OCI-LY1 (cell line): ENCODE measurements around the gene JAKMIP1.

Source experiments
- H2AFZ ChIP-seq: fragments of 200-600 bp; sonication (generic), shearing (Covaris generic); 2 replicates; pipeline ENCODE4 v1.6.0; 2014; ENCODE audit warnings: antibody characterized with exemption, mild to moderate bottlenecking, low read length
- H3F3A ChIP-seq: fragments of 200-600 bp; sonication (generic), shearing (Covaris generic); 2 replicates; pipeline ENCODE4 v1.6.0; 2014; ENCODE audit warnings: mild to moderate bottlenecking, antibody characterized with exemption, low read length, moderate library complexity; ENCODE audit not compliant: insufficient read depth
- H3K27ac ChIP-seq: fragments of 200-600 bp; sonication (generic); 2 replicates; pipeline ENCODE4 v1.5.1; 2014; ENCODE audit warnings: low read length, mixed run types, mild to moderate bottlenecking, low read depth; ENCODE audit not compliant: poor library complexity, severe bottlenecking
- H3K27me3 ChIP-seq: fragments of 200-600 bp; sonication (generic); 2 replicates; pipeline ENCODE4 v1.6.0; 2014; ENCODE audit warnings: antibody characterized with exemption, mild to moderate bottlenecking, low read length, moderate library complexity; ENCODE audit not compliant: insufficient read depth
- H3K36me3 ChIP-seq: fragments of 200-600 bp; sonication (generic); 2 replicates; pipeline ENCODE4 v1.6.1; 2014; ENCODE audit warnings: mild to moderate bottlenecking, antibody characterized with exemption, low read length, moderate library complexity, mixed read lengths; ENCODE audit not compliant: insufficient read depth
- H3K4me1 ChIP-seq: fragments of 200-600 bp; sonication (generic); 2 replicates; pipeline ENCODE4 v1.5.1; 2014; ENCODE audit warnings: mild to moderate bottlenecking, low read length, moderate library complexity; ENCODE audit not compliant: insufficient read depth, severe bottlenecking
- H3K4me2 ChIP-seq: fragments of 200-600 bp; sonication (generic), shearing (Covaris generic); 2 replicates; pipeline ENCODE4 v1.6.1; 2014; ENCODE audit warnings: low read length
- H3K4me3 ChIP-seq: fragments of 200-600 bp; sonication (generic); 2 replicates; pipeline ENCODE4 v1.5.1; 2014; ENCODE audit warnings: low read length, low read depth, mild to moderate bottlenecking, mixed read lengths; ENCODE audit not compliant: poor library complexity, severe bottlenecking
- H3K79me2 ChIP-seq: fragments of 200-600 bp; shearing (Covaris generic); 2 replicates; pipeline ENCODE4 v1.6.1; 2016; ENCODE audit warnings: mixed run types, low read length, mixed read lengths; ENCODE audit not compliant: insufficient read depth
- H3K9ac ChIP-seq: fragments of 200-600 bp; sonication (generic), shearing (Covaris generic); 2 replicates; pipeline ENCODE4 v1.6.1; 2014; ENCODE audit warnings: mild to moderate bottlenecking, low read length, mixed read lengths
- H3K9me2 ChIP-seq: fragments of 200-600 bp; sonication (generic), shearing (Covaris generic); 2 replicates; pipeline ENCODE4 v1.6.1; 2014; ENCODE audit warnings: low read depth, mild to moderate bottlenecking, low read length, mixed read lengths
- H3K9me3 ChIP-seq: fragments of 200-600 bp; shearing (Covaris generic); 2 replicates; pipeline ENCODE4 v1.6.1; 2014; ENCODE audit warnings: low read length, mixed read lengths
- H4K20me1 ChIP-seq: fragments of 200-600 bp; sonication (generic), shearing (Covaris generic); 2 replicates; pipeline ENCODE4 v1.6.0; 2016; ENCODE audit warnings: mild to moderate bottlenecking, low read length; ENCODE audit not compliant: insufficient read depth
- EZH2 ChIP-seq: fragments of 200-600 bp; sonication (generic), shearing (Covaris generic); IDR thresholded peaks from 2 replicates; pipeline ENCODE4 v1.8.0; 2017; ENCODE audit warnings: borderline replicate concordance, mixed run types, mild to moderate bottlenecking, antibody characterized with exemption, low read length, moderate library complexity, mixed read lengths
- TF ChIP-seq, protein P1 (sequence below): fragments of 200-600 bp; sonication (generic), shearing (Covaris generic); IDR thresholded peaks from 2 replicates; pipeline ENCODE4 v1.5.1; 2017; ENCODE audit warnings: mild to moderate bottlenecking, antibody characterized with exemption, low read length, moderate library complexity, mixed read lengths

Gene JAKMIP1

DNA sequence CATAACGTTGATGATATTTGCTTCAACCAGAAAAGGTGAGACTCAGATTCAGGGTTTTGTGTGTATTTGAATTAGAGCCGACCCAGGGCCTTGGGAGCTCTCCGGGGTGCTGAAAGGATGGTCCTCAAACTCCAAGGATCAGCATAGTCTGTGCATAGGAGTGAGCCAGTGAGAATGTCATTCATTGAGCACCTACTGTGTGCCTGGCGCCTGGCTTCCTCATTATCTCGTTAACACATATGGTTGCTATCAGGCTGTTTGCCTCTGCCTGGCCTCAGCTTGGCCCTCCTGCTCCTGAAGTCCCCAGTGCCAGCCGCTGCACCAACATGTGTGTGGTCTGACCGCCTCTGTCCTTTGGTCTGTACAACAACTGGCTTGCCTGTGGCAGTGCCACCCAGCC lies 25.1 kb upstream of the JAKMIP1 start:
- Histone ChIP-seq H3K9me3 (no peaks in the 10 kb centered on the region), H3F3A (no peaks in the 10 kb centered on the region), H3K27me3 (no peaks in the 10 kb centered on the region), H4K20me1 (no peaks in the 10 kb centered on the region), H3K4me3 (no peak overlapping the region), H2AFZ (no peak overlapping the region), H3K79me2 (no peaks in the 10 kb centered on the region), H3K4me1 (no peaks in the 10 kb centered on the region), H3K9me2 (no peaks in the 10 kb centered on the region), H3K9ac (no peak overlapping the region), H3K27ac (no peak overlapping the region), H3K4me2 (no peak overlapping the region), H3K36me3 (no peaks in the 10 kb centered on the region)
- TF ChIP-seq, protein P1, sequence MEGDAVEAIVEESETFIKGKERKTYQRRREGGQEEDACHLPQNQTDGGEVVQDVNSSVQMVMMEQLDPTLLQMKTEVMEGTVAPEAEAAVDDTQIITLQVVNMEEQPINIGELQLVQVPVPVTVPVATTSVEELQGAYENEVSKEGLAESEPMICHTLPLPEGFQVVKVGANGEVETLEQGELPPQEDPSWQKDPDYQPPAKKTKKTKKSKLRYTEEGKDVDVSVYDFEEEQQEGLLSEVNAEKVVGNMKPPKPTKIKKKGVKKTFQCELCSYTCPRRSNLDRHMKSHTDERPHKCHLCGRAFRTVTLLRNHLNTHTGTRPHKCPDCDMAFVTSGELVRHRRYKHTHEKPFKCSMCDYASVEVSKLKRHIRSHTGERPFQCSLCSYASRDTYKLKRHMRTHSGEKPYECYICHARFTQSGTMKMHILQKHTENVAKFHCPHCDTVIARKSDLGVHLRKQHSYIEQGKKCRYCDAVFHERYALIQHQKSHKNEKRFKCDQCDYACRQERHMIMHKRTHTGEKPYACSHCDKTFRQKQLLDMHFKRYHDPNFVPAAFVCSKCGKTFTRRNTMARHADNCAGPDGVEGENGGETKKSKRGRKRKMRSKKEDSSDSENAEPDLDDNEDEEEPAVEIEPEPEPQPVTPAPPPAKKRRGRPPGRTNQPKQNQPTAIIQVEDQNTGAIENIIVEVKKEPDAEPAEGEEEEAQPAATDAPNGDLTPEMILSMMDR, result no peak
- no peak for TF ChIP-seq EZH2

DNA sequence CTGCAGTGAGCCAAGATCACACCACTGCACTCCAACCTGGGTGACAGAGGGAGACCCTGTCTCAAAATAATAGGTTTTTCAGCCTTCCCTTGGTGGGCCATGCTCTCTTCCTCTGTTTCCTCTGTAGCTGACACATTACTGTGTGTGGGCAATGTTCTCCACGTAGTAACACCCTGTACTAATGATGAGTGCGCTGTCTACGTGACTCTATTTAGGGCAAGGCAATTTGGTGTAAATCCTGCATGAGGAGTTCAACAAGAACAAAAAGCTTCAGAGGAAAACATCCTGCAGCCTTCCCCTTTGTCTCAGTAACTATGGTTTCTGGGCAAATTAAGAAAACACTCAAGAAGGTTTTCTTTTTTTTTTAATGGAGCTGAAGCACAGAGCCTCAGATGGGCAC lies 24.4 kb upstream of the JAKMIP1 start:
- H3K36me3 ChIP-seq, result no peaks in the 10 kb centered on the region
- no peaks in the 10 kb centered on the region for H3K9me3 ChIP-seq

DNA sequence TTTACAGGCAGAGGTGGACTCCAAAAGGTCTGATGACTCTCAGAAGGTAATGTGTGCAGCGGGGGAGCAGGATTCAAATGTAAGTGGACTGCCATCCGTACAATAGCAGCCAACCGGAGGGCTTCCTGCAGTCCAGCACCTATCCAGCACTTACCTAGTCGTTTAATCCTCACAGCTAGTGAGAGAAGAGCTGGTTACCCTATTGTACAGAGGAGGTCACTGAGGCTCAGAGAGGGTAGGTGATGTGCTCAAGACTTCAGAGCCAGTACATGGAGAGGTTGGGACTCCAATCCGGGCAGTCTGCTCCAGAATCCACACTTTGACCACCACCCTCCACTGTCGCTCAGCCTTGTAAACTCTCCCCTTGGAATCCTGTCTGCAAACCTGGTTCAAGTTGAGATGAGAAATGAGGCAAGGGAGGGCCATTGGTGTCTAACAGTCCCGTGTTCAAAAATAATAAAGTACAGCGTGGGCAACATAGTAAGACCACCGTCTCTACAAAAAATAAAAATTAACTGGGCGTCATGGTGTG lies 22.5 kb upstream of the JAKMIP1 start:
- Histone ChIP-seq H3K4me1 (no peaks in the 10 kb centered on the region), H3K27ac (no peak overlapping the region), H3K9ac (no peak overlapping the region), H3K27me3 (no peaks in the 10 kb centered on the region), H4K20me1 (no peaks in the 10 kb centered on the region), H2AFZ (no peak overlapping the region), H3K9me2 (no peaks in the 10 kb centered on the region), H3K36me3 (no peaks in the 10 kb centered on the region), H3K4me3 (no peak overlapping the region), H3F3A (no peaks in the 10 kb centered on the region), H3K4me2 (no peak overlapping the region), H3K79me2 (no peaks in the 10 kb centered on the region), H3K9me3 (no peaks in the 10 kb centered on the region)
- TF ChIP-seq, protein P1, result no peak

More for the DNA sequence above, 24.4 kb upstream of the JAKMIP1 start:
- no peak overlapping the region for H3K4me2 ChIP-seq
- H3K79me2 ChIP-seq, result no peaks in the 10 kb centered on the region
- no peaks in the 10 kb centered on the region for H3K9me2 ChIP-seq
- H4K20me1 ChIP-seq, result no peaks in the 10 kb centered on the region
- H3K4me1 ChIP-seq, result no peaks in the 10 kb centered on the region
- no peaks in the 10 kb centered on the region for H3K27me3 ChIP-seq
- no peak overlapping the region for H3K27ac ChIP-seq
- H3K9ac ChIP-seq, result no peak overlapping the region
- no peak overlapping the region for H2AFZ ChIP-seq
- H3K4me3 ChIP-seq, result no peak overlapping the region
- no peaks in the 10 kb centered on the region for H3F3A ChIP-seq
- TF ChIP-seq, protein P1, result no peak
- TF ChIP-seq EZH2, result no peak
